ENCODE data around the gene HNRNPA2B1.

- no peak for TF ChIP-seq CTCF (IDR thresholded peaks at IDR 0.05)
- no peak for TF ChIP-seq POLR2A (IDR thresholded peaks at IDR 0.05)
Measured at GRCh38 chr7:26193432-26194207, 6.9 kb downstream of the HNRNPA2B1 start.
